HG02870 (cell line): ENCODE results near the gene HECTD4.
"Not testable (repeated sequence)": the region's sequence is repeated elsewhere in the genome, so short reads cannot be mapped to it uniquely, and the experiment has no call there.

Experiments used
- ATAC-seq: cut with Tn5 transposase; IDR thresholded peaks from one replicate; pipeline ENCODE4 v1.9.1; 2021; ENCODE audit warnings: mild to moderate bottlenecking, moderate library complexity; ENCODE audit not compliant: unreplicated experiment

The HECTD4 gene

DNA sequence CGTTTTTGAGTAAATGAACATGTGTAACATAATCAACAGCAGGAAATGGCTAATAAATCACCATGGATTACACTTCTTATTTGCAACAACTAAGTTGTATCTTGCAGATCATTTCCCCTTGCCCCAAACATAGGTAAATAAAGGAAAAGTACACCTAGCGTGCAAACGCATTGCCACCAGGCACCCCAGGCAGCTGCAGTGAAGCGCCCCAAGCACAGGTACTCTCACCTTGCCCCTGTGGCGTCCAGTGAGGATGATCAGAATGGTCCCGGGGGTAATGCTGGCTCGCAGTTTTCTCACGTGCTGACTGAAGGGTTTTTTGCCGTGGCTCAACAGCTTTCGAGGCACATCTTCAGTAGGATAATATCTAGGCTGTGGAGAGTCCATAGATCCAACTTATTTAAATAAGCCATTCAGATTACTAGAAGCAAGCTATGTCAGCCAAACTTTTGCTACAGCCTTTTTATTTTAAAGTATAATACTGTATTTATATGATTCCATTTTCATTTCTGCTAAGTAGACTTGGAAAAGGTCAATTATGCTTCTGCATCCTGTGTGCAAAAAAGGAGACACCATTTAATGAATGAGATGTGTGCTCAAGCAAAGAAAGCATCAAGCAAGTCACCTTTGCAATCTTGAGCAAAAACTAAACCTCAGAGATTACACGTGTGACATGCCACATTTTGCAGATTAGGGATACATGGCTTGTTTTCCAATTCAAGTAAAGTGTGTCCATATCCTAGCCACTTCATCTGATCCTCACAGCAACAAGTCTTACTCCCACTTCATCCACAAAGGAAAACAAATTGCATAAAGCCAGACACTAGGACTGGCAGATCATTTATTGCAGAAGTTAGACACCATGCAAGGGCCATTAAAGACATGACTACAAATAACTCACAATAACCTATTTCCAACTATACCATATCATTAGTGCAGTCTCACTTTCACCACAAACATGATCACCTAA is 24.6 kb upstream of the HECTD4 start:
- ATAC-seq: no peak

DNA sequence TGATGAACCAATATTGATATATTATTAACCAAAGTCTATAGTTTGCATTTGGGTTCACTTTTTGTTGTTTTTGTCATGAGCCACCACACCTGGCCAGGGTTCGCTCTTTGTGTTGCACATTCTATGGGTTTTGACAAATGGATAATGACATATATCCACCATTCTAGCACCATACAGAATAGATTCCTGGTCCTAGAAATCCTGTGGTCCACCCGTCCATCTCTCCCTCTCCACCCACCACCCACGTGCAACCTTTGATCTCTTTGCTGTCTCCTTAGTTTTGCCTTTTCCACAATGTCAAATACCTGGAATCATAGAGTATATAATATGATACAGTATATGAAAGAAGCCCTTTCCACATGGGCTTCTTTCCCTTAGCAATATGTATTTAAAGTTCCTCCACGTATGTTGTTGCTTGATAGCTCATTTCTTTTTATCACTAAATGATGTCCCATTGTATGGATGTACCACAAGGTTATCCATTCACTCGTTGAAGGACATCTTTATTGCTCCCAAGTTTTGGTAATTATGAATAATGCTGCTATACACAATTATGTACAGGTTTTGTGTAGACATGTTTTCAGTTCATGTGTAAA is 19.8 kb upstream of the HECTD4 start:
- no peak for ATAC-seq

DNA sequence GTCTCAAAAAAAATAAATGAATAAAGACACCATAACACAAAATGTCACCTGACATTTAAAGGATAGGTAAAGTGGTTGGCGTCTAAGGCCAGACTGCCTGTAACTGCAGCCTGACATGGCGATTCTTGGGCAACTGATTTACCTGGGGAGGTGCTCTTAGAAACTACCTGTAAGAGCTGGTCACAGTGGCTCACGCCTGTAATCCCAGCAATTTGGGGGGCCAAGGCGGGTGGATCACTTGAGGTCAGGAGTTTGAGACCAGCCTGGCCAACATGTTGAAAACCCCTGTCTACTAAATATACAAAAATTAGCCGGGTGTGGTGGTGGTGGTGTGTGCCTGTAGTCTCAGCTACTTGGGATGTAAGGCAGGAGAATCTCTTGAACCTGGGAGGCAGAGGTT is 18.8 kb upstream of the HECTD4 start:
- no peak for ATAC-seq

DNA sequence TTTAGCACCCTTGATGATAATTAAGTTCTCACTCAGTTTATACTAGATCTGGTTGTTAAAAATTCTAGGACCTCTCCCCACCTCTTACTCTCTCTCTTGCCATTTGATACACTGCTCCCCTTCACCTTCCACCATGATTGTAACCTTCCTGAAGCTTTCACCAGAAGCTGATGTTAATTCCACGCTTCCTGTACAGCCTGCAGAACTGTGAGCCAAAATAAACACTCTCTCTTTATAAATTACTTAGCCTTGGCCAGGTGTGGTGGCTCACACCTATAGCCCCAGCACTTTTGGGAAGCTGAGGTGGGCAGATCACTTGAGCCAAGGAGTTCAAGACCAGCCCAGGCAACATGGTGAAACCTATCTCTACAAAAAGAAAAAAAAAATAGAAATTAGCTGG is 11.1 kb upstream of the HECTD4 start:
- ATAC-seq: no peak

DNA sequence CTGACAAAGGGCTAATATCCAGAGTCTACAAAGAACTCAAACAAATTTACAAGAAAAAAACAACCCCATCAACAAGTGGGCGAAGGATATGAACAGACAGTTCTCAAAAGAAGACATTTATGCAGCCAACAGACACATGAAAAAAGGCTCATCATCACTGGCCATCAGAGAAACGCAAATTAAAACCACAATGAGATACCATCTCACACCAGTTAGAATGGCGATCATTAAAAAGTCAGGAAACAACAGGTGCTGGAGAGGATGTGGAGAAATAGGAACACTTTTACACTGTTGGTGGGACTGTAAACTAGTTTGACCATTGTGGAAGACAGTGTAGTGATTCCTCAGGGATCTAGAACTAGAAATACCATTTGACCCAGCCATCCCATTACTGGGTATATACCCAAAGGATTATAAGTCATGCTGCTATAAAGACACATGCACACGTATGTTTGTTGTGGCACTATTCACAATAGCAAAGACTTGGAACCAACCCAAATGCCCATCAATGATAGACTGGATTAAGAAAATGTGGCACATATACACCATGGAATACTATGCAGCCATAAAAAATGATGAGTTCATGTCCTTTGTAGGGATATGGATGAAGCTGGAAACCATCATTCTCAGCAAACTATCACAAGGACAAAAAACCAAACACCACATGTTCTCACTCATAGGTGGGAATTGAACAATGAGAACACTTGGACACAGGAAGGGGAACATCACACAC is 7.9 kb upstream of the HECTD4 start:
- not testable (repeated sequence) for ATAC-seq

DNA sequence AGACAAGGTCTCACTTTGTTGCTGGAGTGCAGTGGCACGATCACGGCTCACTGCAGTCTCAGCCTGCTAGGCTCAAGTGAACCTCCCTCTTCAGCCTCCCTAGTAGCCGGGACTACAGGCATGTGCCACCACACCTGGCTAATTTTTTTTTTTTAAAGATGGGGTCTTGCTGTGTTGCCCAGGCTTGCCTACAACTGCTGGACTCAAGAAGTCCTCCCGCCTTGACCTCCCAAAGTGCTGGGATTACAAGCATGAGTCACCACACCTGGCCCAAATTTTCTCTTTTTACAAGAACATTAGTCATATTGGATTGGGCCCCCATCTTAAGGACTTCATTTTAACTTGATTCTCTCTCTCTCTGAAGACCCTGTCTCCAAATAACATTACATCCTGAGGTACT is 7.0 kb upstream of the HECTD4 start:
- no peak for ATAC-seq

DNA sequence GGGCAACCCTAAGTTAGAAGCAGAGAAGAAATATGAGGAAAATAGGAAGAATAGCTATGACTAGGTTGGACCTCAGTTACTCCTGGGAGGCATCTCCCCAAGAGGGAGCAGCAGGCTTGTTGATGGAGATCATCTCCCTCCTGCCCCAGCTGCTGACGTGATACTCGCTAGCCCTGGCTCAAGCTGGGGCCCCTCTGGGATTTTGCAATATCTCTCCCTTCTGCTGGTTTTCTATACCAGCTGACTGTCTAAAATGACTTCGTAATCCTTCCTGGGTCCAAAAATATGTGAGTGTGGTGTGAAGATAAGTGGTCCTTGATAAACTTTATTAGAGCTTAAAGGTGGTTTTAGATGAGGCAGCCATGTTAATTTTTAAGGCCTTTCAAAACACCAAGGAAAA is 4.5 kb upstream of the HECTD4 start:
- no peak for ATAC-seq

DNA sequence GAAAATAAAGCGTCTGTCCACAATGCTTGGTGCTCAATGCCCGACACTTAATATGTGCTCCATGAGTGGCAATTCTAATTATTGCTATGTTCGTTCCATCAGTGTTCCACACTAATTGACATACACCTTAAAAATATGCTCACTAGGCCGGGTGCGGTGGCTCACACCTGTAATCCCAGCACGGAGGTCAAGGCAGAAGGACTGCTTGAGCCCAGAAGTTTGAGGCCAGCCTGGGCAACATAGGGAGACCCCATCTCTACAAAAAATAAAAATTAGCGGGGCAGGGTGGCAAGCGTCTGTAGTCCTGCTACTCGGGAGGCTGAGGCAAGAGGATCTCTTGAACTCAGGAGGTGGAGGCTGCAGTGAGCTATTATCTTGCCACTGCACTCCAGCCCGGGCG is 635 bp upstream of the HECTD4 start:
- no peak for ATAC-seq

DNA sequence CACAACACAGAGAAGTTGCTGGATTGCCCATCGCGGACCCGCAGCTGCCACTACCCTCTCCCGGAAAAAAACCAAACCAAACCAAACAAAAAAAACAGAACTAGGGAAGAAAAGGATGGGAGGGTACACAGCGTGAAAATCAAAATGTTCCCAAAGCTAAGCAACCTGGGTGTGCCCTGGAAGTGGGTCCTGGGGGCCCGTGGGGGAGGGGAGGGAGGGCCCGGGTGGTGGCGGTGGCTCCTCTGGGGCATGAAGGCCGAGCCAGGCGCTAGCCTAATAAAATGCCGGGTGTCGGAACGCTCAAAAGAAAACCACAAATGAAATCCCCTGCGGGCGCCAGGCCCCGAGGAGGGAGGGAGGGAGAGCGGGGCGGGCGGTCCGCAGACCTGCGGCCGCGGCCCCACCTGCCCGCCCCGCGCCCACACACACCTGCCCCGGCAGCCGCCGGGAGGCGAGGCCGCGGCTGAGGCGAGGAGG is 787 bp downstream of the HECTD4 start:
- peak; percentile 31 for ATAC-seq

DNA sequence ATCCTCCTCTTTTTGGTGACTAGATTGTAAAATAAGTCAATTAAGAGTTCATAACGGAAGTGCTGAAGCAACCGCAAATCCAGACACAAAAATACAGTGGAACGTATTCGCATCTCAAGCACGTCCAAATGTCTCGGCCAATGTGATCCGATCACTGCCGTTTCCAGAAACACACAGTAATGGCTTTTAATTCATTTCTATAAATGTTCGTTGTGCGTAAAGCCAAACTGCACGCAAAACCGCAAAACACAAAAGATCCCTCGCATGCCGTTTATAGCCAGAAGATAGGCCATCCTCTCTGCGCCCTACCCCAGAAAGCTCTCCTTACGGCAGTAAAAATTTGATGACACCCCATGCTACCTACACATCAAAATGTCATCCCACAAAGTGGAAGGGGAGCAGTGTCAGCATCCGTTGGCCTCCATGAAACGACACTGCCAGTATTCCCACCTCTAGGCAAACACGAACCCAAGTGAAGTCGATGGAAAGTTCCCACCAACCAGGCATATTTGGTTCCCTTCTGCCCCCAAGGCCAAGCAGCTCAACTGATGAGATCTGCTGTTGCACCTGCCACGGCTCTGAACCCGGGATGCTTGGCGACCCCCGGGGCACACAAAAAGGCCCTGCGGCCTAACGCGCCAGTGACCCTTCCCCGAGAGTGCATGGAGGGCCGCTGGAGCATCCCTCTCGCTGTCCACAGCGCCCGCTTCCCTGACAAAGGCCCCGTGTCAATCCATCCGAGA is 1.4 kb downstream of the HECTD4 start:
- no peak for ATAC-seq

DNA sequence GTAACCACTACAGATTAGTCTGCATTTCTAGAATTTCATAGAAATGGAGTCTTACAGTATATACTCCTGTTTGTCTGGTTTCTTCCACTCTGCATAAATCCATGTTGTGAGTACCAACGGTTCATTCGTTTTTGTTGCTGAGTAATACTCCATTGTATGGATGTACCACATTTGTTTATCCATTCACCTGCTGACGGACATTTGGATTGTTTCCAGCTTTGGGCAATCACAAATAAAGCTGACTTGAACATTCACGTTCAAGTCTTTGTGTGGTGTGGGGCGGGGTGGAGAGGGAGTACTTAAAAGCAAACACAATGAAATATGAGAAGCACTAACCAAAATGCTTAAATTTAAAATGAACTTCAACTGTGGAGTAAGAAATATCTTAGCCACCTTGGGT is 7.1 kb downstream of the HECTD4 start:
- no peak for ATAC-seq

DNA sequence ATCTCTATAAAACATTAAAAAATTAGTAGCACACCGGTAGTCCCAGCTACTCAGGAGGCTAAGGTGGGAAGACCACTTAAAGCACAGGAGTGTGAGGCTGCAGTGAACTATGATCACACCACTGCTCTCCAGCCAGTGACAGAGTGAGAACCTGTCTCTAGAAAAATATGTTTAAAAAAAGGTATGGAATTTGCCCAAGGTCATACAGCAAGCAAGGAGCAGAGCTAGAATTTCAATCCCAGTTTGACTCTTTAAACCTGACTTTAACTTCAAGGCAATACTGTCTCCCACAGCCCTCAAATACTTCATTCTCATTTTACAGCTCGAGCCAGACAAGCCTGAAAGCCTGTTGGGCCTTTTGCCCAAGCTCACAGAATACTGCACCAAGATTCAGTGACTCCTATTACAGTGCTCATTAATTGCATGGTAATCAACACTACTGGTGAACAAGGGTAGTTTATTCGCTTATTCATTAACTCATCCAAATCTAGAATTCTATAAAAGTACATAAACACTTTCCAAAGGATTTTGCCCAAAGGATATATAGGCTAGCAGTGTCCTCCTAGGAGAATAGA is 8.0 kb downstream of the HECTD4 start:
- ATAC-seq: no peak

DNA sequence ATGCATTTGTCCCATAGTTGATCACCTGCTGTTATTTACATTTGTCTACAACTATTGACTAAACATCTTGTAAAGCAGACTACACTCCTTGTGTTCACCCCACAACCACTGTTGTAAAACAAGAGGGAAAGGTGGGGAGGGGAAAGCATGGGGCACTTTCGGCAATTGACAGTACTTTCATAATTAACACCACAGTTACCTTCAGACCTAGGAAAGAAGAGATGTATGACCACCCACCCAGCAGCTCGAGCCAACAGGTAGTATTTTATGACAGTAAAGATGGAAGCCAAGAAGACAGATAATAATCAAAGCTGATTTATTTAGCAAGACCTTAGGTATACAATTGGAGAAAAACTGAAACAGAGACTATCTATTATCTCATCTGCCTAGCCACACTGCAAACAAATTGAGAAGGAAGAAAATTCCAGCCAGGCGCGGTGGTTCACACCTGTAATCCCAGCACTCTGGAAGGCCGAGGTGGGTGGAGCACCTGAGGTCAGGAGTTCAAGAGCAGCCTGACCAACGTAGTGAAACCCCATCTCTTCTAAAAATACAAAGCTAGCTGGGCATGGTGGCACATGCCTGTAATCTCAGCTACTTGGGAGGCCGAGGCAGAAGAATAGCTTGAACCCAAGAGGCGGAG is 11.2 kb downstream of the HECTD4 start:
- ATAC-seq: no peak

DNA sequence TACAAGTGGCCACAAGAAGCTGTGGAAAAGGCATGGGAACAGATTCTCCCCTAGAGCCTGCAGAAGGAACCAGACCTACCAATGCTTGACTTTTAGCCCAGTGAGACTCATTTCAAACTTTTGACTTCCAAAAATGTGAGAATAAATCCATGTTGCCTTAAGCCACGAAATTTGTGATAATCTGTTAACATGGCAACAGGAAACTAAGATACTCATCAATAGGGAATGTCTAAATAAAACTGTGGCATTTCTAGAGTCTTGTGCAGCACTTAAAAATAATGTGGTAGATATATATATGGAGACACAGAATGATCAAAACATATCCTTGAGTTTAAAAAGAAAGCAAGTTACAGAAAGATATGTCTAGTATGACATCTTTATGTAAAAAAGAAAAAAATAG is 12.0 kb downstream of the HECTD4 start:
- ATAC-seq: no peak

DNA sequence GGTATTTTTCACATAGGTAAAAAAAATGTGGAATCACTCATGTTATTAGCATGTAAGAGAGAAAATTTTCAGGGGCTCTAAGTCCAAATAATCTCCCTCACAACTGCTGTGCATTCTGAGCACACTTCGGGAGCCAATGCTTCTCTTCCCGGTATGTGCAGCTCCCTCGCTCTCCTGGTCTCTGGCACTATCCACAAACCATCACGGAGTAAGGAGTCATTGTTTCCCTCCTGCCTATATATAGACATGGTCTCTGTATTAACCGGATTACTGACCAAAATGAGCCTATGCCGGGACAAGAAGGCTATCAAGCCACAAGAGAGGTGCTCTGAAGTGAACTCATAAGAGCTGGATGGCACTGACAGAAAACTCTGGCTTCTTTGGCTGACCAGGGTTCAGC is 13.4 kb downstream of the HECTD4 start:
- ATAC-seq: no peak

DNA sequence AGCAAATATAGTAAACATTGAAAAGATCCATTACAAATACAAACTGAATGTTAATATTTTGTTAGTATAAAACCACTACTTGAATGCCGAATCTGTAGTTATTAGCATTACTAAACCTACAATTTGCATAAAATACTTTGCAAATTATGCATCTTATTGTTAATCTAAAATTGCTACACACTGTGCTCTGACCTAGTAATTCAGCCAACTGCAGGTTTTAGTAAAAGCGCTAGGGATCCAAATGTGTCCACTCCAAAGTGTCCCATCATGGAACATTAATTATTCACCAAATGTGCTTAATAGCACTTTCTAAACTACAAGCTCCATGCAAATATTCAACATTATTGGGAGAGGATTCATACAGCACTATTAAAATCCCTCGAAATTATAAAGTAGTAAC is 14.3 kb downstream of the HECTD4 start:
- ATAC-seq: no peak

DNA sequence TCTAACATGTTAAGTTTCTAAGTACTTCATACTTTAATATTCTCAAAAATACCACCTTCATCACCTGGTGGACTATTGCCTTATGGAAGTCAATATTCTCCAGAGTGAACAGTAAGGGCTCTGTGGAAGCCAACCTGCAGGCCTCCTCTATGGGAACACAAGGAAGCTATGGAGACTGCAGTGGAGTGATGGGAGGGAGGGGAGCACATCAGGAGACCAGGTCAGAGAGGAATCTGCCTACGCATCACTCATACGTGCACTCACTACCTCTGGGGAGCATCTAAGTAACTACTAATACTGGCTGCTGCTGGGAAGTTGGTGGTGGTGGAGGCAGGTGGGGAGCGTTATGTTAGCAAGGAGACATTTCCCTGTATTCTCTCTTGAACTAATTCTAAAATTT is 19.9 kb downstream of the HECTD4 start:
- no peak for ATAC-seq

DNA sequence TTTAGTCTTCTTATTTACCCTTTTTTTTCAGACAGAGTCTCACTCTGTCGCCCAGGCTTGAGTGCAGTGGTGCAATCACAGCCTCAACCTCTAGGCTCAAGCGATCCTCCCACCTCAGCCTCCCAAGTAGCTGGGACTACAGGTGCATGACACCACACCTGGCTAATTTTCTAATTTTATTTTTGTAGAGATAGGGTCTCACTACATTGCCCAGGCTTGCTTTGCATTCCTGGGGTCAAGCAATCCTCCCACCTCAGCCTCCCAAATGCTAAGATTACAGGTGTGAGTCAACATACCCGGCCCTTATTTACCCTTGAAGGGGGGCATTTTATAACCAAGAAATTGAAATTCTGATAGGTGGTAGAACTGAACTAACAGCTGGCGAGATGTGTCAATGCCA is 21.0 kb downstream of the HECTD4 start:
- no peak for ATAC-seq

DNA sequence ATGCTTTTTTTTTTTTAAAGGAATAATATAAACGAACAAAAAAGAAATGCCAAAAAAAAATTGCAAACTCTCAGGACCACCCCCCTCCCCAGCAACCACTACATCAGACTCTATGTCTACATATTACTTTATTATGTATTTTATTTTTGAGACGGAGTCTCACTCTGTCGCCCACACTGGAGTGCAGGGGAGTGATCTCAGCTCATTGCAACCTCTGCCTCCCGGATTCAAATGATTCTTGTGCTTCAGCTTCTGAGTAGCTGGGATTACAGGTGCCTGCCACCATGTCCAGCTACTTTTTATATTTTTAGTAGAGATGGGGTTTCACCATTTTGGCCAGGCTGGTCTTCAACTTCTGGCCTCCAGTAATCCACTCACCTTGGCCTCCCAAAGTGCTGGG is 22.9 kb downstream of the HECTD4 start:
- ATAC-seq: no peak

DNA sequence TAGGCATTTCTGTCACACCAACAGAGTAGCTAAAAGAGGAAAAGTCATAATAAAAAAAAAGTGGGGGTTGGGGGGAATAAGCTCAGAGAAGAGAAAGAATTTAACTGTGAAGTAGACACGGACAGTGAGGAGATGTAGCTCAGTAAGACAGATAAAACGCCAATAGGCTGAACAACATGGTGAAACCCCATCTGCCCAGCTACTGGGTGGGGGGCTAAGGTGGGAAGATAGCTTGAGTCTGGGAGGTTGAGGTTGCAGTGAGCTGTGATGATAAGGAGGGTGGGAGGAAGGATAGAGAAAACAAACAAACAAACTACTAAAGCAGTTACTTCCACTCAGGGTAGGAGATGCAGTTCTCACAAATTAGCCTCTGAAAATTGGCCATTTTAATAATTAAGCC is 25.0 kb downstream of the HECTD4 start:
- ATAC-seq: no peak
